IPS-11a (cell line): Measurements from ENCODE around the gene SRSF1.

Experiments
- H3K4me3 ChIP-seq: one replicate; pipeline ENCODE4 v1.5.1; 2013; ENCODE audit warnings: low read depth, low read length, control low read depth

The SRSF1 gene

DNA sequence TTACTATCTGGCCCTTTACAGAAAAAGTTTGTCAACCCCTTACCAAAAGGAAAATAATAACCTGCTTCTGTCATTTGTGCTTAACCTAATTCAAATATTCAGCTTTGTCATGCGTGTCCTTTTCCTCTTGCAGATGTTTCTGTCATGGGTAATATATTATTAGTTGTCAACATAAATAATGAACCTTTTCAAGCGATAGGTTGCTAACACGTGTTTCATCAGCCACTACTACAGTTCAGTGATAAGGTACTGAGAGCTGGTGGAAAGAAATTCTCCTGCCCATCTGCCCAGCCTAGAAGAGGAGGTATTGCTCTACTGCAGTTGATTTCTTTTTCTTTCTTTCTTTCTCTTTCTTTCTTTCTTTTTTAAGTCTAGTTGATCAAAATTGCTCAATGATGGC lies 12.0 kb upstream of the SRSF1 start:
- no peak overlapping the region for H3K4me3 ChIP-seq

GRCh38 chr17:58010067-58010799 lies 3.2 kb upstream of the SRSF1 start:
- H3K4me3 ChIP-seq, result no peak overlapping the region

- H3K4me3 ChIP-seq, result peak overlapping the region; percentile 100
These were observed 998 bp upstream of the SRSF1 start for GRCh38 chr17:58007781-58008706.

DNA sequence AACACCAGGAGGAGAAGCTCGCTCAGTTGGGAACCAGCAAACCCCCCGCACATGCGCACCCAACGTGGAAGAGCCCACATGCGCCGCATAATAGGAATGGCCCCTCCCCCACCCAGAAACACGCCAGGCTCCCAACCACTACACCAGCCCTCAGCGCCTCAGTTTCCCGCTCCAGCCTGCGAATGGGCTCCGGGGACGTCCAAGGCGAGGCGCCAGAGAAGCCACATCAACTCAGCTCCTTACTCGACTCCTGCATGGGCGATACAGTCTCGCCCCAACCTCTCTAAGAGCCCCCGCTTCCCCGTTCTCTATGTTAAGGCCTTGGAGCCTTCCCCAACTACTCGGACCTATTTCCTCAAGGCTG lies 504 bp downstream of the SRSF1 start:
- H3K4me3 ChIP-seq, result peak overlapping the region; percentile 100

DNA sequence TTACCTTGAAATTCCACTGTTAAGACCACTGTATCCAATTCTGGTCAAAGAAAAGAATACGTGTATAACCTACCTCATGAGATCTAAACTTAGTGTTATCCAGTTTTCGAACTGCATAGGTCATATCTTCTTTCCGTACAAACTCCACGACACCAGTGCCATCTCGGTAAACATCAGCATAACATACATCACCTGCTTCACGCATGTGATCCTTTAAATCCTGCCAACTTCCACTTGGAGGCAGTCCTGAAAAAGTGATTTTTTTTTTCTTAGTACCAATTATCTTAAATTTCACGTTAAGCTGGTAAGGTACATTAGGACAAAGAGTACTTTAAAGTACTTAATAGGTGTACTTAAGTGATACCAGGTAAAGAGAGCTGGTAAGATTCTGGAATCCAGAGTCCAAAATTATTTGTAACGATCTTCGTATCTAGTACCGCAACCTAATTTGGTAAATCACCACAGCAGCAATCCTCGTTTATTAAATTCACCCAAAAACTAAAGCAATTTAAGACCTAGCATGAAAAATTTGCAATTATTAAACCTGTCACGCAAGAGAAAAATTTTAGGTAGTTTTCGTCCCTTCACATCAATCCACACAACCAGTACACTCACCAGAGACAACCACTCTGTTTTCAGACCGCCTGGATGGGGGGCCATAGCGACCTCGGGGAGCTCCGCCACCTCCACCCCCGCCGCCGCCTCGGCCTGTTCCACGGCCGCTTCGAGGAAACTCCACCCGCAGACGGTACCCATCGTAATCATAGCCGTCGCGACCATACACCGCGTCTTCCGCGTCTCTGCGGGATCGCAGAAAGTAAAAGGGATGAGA lies 1.1 kb downstream of the SRSF1 start:
- peak overlapping the region; percentile 100 for H3K4me3 ChIP-seq

DNA sequence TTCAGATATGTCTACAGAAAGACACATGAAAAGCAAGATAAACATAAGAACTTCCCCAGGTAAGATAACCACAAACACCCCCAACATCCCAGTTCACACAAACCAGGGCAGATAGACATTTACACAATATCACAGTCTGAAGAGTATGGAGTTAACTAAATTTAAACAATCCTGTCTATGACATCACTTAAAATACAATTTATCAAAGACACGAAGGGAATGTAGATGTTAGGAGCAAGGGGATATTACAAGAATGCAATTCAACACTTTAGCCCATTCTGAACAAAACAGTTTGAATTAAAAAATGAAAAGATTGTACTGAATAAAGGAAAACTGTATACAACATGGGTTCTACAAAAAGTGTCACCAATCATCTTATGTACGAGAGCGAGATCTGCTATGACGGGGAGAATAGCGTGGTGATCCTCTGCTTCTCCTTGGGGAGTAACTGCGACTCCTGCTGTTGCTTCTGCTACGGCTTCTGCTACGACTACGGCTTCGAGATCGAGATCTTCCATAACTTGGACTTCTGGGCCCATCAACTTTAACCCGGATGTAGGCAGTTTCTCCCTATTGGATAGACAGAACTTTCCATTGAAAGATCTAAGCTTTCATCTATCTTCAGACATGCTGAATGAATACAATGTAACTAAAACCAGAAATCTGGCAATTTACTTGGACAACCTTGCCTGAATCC lies 1.9 kb downstream of the SRSF1 start:
- peak overlapping the region; percentile 100 for H3K4me3 ChIP-seq

- H3K4me3 ChIP-seq, result no peak overlapping the region
These were observed 3.0 kb downstream of the SRSF1 start for GRCh38 chr17:58004060-58004459.

DNA sequence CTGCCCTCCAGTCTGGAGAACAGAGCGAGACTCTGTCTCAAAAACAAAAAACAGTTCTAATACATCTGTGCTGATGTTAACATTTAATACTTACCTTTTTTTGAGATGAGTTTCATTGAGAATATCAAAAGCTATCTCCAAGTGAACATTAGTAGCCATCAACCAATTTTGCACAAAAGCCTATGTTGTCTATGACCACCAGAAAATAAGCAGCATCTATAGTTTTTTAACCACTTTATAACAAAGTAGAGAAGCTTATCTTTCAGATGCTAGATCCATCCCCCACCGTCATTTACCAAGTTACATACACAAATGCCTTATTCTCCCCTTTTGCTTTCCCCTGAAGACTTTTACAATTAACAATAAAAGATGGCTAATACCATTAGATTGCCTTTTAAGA lies 4.1 kb downstream of the SRSF1 start:
- no peak overlapping the region for H3K4me3 ChIP-seq

- H3K4me3 ChIP-seq, result no peak overlapping the region
These were observed 4.7 kb downstream of the SRSF1 start for GRCh38 chr17:58002154-58002948.

DNA sequence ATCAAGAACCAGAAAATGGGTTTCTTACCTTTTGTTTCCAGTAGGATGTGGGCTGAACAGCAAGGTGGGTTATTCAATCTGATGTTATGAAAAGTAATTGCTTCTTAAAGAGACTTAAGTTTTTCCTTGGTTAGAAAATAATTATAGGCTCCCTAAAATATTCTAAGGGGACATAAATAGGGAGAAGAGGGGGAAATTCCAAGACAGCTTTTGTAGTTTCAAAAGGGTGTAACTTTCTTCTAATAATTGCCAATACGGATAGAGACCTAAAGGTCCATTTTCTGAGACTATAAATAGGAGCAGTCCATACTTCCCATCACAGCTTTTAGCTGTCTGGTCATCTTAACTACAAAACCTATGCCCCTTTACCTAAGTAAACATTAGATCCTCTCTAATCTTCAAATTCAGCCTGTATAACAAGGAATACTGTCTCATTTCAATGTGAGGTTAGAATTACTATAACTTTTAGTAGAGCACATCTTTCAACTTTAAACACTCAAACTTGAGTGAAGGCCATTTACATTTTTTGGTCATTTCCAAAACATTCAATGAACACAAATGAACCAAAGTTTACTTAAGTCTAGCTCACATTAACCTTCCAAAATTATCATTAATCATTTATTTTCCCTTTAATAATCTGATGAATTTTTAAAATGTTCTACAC lies 5.5 kb downstream of the SRSF1 start:
- H3K4me3 ChIP-seq, result no peak overlapping the region

DNA sequence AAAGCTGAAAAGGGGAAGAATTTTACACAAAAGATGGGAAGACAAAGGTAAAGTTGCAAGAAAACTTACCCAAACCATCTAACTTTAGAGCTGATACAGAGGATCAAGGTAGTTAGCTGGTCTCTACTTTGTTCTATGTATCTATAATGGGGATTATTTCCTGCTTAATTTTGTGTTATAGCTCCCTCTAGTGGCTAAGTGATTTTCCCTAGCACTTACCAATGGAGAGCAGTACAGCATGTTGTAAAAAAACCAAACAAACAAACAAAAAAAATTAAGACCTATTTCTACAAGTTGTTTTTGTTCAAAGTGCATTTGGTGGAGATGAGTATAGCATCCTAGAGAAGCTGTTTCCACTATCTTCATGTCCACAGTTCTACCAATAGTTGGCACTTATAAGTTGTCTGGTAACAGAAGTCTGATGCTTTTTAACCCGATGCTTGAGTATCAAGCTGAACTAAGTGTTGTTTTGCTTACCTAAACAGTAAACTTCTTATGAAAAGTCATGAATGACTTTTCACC lies 7.5 kb downstream of the SRSF1 start:
- no peak overlapping the region for H3K4me3 ChIP-seq

- H3K4me3 ChIP-seq, result no peak overlapping the region
These were observed 8.0 kb downstream of the SRSF1 start for GRCh38 chr17:57999010-57999495.

DNA sequence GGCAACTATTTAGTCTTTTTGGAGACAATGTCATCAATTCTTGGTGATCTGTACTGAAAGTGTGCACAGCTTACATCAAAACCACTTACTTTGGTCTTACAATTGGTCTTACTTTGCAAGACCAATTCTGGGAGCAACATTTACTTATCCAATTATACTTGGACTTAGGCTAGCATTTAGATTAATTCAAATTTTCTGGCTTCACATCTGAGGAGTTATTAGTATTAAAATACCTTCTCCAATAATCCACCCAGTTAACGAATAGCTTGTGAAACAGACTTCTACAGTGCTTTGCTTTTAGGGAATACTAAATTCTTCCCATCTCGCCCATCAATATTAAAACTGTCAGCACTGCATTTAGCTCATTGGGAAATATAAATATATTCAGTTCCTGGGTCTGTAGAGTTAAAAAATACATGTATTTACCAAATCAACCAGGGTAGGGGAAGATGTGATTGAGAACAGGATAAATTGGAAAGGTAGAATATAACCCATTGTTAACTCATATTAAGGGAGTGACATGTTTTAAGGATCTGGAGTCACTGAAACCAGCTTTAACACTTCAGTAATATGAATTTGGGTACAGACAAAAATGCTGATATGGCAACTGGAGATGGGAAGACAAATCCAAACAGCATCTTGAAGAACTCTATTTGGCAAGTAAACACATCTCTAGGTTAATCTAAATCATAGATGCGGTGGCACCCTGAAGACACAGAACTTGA lies 9.8 kb downstream of the SRSF1 start:
- no peak overlapping the region for H3K4me3 ChIP-seq

- no peak overlapping the region for H3K4me3 ChIP-seq
These were observed 11.7 kb downstream of the SRSF1 start for GRCh38 chr17:57995076-57995956.

DNA sequence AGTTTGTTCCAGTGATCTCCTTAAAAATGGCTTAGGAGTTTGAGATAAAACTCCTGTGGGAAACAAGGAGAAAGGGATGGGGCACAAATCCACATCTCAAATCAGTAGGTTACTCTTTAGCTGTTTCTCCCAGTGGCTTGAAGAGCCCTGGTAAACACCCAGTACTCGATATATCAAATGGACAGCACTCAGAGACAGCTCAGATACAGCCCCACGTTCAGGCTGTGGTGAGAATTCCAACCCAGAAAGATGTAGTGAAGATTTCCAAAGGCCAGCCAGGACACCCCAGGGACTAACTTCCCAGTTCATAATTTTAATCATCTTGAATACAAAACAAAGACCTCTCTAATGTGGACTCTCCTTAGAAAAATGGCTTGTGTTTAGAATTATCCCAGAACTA lies 12.6 kb downstream of the SRSF1 start:
- H3K4me3 ChIP-seq, result no peak overlapping the region

DNA sequence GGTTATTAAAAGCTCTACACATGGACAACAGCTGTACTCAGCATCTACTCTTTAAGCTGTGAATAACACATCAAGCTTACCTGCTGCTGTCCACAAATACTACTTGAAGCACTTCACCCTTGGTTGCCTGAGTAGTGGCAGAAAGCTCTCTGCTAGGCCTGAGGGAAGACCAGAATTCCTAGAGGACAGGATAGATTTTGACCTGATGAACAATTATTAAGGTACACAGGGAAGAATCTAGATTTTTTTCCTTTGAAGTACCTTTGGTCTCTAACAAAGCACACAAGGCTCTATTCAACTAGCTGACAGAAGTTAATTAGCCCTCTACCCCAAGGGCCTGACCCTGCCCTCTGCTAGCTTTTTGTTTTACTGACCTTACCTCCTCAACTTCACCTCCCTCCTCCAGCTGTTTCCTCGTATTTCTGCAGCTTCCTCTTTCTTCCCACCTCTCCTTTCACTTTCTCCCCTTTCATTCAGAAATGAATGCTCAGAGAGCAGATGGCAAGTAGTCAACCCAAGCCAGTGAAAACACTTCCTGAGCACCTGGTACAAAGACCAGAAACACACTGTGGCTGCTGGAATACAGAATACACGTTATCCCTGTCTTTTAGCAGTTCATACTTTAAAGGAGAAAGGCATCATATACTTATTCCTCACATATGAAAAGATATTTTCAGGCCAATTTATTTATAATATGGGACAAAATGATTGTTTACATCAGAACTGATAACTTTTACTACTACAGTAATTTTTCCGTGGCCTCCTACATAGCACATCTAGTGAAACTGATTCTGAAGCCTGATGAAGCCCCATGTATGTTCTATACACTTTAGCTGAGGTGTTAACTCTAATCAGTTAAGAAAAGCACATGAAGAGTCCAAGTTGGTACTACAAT lies 13.3 kb downstream of the SRSF1 start:
- H3K4me3 ChIP-seq, result no peak overlapping the region
